Measurements from ENCODE around the gene ATP2C2.

DNA sequence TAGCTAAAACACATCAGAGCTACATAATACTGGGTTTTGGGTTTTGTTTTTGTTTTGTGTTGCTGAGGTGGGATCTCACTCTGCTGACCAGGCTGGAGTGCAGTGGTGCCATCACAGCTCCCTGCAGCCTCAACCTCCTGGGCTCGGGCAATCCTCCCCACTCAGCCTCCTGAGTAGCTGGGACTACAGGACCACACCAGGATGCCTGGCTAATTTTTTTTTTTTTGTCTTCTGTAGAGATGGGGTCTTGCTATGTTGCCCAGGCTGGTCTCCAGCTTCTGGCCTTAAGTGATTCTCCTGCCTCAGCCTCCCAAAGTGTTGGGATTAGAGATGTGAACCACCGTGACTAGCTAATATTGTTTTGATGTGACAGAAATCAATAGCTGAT, 129.9 kb downstream of the ATP2C2 start:
- TF ChIP-seq, protein P1, sequence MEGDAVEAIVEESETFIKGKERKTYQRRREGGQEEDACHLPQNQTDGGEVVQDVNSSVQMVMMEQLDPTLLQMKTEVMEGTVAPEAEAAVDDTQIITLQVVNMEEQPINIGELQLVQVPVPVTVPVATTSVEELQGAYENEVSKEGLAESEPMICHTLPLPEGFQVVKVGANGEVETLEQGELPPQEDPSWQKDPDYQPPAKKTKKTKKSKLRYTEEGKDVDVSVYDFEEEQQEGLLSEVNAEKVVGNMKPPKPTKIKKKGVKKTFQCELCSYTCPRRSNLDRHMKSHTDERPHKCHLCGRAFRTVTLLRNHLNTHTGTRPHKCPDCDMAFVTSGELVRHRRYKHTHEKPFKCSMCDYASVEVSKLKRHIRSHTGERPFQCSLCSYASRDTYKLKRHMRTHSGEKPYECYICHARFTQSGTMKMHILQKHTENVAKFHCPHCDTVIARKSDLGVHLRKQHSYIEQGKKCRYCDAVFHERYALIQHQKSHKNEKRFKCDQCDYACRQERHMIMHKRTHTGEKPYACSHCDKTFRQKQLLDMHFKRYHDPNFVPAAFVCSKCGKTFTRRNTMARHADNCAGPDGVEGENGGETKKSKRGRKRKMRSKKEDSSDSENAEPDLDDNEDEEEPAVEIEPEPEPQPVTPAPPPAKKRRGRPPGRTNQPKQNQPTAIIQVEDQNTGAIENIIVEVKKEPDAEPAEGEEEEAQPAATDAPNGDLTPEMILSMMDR (IDR thresholded peaks at IDR 0.05), result no peak
- no peak for TF ChIP-seq POLR2A (IDR thresholded peaks at IDR 0.05)
